ENCODE measurements around the gene CYB5R4.
"Not testable (repeated sequence)": the region's sequence is repeated elsewhere in the genome, so short reads cannot be mapped to it uniquely, and the experiment has no call there.

CYB5R4 gene

DNA sequence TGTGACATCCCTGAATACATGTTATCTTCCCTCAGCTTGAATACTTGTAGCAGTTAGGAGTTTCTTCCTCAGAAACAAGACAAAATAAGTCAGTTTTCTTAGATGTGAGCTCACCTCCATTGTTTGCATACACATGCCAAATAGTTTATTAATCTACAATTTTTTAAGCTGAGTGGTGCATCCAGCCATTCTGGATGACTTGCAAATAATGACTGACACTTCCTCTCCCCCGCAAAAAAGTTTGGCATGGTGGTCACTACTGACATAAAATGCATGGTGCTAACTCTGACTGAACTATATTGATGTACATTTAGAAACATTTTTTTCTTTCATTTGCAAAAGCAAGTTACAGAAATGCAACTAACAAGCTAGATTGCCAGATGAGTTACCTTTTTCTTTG is 55.5 kb downstream of the CYB5R4 start:
- DNase-seq = no peak

DNA sequence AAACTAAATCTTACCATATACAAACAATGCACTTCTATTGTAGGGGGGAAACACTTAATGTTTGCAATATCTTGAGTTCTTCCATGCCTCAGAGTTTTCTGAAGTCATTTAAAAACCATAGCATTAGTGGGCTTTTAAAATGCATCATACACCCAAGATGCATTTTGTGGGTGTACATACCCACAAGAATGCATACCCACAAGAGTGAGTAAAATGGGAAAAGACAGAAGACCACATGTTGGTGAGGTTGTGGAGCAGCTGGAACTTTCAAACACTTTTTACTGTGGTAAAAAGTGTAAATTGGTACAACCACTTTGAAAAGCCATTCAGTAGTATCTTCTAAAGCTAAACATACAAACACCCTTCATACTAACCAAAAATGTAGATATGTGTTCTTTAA is 57.5 kb downstream of the CYB5R4 start:
- DNase-seq = no peak

DNA sequence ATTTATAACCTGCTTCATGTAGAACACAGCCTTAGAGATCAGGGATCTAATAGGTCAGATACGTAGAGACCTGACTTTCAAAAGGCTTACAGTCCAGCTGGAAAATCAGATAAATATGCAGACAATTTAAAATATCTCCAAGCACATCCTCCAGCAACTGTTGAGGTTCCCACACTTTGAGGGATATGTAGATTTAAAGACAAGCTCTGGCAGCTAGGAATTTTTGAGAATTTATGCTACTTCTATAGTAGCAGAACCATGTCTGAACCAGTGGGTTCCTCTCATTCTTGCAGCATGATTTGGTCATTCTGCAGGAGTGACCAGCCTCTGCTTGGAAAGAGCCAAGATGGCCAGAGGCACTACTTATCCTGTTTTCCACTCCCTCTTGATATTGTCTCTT is 60.5 kb downstream of the CYB5R4 start:
- DNase-seq = no peak

DNA sequence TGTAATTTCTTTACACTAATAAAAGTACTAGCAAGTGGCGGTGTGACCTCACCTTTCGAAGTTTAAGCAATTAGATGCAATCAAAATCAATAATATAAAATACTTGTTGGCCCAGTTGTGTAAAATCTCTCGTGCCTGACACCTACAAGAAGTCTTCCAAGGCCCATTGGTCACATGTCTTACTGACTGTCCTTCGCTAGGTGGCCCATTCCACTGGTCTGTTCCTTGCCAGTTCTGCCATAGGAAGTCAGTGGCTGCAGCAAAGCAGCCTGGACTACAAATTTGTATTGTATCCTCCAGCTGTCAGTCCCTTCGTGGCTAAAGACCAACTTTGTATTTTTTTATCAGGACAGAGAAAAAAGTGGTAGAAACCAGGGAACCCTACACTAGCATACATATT is 61.8 kb downstream of the CYB5R4 start:
- no peak for DNase-seq

DNA sequence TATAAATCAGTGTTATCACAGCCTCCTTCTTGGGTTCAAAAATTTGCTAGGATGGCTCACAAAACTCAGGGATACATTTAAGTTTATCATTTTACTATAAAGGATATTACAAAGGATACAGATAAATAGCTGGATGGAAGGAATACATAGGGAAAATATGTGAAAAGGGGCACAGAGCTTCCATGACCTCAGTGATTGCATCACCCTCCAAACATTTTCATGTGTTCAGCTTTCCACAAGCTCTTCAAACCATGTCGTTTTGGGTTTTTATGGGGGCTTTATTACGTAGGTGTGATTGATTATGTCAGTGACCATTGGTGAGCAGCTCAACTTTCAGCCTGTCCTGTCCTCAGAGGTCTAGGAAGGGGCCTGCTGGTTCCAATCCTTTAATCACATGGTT is 68.0 kb downstream of the CYB5R4 start:
- no peak for DNase-seq

DNA sequence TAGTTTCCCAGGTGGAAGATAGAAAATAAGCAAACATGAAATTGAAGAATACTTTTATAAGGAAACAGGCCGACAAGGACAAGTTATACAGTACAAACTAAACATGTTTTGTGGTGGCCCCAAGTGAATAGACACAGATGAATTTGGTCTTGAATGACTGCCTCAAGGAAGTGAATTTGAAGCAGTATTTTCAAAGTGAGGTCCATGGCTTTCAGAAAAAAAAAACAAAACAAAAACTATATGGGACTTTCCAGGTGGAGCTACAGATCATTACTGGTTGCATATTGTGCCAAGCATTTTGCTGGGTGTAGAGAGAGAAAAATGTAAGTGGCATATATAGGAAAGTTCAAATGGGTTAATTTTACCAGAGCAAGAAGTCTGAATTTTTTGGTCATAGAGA is 68.8 kb downstream of the CYB5R4 start:
- no peak for DNase-seq

DNA sequence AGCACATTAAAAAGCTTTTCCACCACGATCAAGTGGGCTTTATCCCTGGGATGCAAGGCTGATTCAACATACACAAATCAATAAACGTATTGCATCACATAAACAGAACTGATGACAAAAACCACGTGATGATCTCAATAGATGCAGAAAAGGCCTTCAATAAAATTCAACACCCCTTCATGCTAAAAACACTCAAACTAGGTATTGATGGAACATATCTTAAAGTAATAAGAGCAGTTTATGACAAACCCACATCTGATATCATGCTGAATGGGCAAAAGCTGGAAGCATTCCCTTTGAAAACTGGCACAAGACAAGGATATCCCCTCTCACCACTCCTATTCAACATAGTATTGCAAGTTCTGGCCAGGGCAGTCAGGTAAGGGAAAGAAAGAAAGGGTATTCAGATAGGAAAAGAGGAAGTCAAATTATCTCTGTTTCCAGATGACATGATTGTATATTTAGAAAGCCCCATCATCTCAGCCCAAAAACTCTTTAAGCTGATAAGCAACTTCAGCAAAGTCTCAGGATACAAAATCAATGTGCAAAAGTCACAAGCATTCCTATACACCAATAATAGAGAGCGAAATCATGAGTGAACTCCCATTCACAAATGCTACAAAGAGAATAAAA is 86.8 kb downstream of the CYB5R4 start:
- DNase-seq = not testable (repeated sequence)

DNA sequence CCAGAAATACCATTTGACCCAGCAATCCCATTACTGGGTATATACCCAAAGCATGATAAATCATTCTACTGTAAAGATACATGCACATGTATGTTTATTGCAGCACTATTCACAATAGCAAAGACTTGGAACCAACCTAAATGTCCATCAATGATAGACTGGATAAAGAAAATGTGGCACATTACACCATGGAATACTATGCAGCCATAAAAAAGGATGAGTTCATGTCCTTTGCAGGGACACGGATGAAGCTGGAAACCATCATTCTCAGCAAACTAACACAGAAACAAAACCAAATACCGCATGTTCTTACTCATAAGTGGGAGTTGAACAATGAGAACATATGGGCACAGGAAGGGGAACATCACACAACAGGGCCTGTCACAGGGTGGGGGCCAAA is 88.5 kb downstream of the CYB5R4 start:
- DNase-seq = not testable (repeated sequence)

DNA sequence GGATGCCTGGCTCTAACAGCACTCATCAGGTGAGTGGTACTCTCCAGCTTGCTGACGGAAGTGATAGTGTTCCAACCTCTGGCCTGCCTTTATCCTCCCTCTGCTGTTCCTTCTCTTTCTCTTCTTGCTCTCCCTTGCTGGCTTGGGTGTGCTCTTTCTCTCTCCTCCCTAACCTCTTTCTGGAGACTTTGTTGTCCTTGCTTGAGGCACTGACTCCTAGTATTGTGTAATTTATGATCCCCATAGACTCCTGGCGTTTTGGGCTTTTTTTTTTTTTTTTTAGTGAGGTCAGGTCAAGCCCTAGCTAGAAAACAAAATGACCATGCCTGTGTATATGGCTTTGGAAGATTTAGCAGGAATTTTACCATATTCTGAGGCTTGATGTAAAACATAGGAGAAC is 89.4 kb downstream of the CYB5R4 start:
- DNase-seq = no peak

DNA sequence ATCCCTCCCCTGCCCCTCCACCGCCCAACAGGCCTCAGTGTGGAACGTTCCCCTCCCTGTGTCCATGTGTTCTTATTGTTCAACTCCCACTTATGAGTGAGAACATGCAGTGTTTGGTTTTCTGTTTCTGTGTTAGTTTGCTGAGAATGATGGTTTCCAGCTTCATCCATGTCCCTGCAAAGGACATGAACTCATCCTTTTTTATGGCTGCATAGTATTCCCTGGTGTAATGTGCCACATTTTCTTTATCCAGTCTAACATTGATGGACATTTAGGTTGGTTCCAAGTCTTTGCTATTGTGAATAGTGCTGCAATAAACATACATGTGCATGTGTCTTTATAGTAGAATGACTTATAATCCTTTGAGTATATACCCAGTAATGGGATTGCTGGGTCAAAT is 91.9 kb downstream of the CYB5R4 start:
- not testable (repeated sequence) for DNase-seq

DNA sequence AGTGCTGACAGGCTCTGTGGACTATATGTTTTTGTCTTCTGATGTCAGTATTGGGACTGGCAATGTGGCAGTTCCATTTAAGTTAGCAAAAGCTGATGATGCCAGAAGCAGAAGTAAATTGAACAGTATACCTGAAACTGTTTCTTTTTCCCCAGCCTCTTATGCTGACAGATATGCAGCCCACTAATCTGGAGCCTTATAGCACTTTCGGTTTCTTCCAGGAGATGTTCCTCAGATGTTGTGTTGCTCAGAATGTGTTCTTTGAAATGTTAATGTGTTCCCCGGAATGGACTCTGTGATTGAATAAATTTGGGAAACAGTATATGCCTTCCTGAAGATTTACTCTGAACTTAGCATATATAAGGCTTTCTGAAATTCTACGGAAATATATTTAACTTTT is 93.3 kb downstream of the CYB5R4 start:
- no peak for DNase-seq

DNA sequence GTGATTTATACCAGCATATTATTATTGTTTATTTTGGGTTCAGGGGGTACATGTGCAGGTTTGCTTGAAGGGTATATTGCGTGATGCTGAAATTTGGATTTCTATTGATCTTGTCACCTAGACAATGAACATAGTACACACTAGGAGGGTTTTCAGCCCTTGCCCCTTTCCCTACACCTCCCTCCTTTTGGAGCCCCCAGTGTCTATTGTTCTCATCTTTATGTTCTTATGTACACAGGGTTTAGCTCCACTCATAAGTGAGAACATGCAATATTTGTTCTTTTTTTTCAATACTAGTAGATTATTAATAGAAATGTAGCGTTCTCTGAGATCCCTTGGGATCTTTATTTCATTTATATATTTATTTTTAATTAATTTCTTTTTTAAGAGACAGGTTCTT is 94.9 kb downstream of the CYB5R4 start:
- DNase-seq = no peak

DNA sequence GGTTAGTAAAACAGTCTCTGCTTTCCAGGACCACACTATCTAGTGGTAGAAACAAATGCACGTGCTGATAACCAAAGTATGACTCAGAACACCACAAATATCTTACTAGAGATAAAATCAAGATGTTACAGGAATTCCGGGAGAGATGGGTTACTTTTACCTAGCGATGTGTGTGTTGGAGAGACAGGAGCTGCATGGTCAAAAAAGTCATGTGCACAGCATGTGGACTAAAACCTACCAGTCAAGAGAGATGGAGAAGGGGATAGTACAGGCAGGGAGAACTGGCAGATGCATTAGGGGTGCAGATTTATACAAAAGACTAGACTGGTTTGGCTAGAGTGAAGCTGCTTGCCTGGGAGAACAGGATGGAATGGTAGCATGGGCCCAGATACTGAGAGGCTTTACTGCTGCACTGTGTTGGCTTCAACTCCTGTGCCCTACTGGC is 98.8 kb downstream of the CYB5R4 start:
- DNase-seq = no peak

DNA sequence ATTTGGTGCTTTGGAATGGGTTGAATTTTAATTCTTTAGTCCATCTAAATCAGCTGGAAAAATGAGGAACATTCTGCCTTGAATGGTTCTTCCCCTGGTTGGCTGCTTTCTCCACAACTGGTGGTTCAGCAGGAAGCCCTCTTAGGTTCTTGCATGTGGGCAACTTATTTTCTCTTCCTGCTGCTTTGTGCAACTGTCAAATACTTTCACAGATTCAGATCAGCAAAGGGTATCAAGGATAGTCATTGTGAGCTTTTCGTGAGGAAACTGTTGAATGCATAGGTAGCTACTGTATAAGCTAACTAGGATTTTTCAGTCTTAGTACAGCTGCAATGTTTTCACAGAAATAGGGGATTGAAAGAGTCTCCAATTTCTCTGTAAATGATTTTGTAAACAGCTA is 101.2 kb downstream of the CYB5R4 start:
- no peak for DNase-seq

DNA sequence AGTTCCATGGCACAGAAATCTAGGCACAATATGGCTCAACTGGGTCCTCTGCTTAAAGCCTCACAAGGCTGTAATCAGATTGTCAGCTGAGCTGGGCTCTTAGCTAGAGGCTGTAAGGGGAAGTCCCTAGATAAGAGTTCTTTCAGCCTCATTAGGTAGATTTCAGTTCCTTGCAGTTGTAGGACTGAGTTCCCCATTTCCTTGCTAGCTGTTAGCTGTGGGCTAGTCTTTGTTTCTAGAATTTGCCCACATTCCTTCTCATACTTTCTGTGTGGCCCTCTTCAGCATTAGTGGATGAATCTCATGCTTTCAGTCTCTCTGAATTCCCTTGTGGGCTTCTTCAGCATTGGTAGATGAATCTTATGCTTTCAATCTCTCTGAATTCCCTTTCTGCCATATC is 103.1 kb downstream of the CYB5R4 start:
- no peak for DNase-seq

DNA sequence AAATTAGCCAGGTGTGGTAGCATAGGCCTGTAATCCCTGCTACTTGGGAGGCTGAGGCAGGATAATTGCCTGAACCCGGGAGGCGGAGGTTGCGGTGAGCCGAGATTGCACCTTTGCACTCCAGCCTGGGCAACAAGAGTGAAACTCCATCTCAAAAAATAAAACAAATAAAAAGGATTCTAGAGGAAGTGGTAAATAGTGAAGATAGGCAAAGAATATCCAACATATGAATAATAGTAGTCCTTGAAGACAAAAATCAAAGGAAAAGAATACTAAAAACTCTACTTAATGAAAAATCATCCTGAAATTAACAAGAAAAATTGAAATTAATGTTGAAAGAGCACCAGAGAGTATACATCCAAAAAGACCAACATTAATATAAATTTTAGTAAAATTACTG is 107.0 kb downstream of the CYB5R4 start:
- DNase-seq = no peak

DNA sequence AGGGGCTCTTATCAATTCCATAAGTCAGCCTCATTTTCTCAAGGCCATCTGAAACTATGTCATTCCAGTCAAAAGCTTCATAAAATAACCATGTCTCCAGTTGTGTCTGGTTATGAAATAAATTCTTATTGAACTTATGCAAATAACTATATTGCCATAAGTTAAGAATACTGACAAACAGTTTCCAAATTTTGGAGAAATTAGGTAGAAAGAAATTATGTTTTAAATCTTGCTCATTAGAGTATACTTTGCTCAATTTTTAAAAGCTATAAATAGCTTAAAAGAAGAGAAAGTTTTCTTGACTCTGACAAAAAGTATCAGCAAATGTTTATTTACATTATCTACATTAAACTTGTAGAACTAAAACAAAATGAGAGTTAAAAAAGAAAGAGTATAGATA is 111.1 kb downstream of the CYB5R4 start:
- DNase-seq = no peak

DNA sequence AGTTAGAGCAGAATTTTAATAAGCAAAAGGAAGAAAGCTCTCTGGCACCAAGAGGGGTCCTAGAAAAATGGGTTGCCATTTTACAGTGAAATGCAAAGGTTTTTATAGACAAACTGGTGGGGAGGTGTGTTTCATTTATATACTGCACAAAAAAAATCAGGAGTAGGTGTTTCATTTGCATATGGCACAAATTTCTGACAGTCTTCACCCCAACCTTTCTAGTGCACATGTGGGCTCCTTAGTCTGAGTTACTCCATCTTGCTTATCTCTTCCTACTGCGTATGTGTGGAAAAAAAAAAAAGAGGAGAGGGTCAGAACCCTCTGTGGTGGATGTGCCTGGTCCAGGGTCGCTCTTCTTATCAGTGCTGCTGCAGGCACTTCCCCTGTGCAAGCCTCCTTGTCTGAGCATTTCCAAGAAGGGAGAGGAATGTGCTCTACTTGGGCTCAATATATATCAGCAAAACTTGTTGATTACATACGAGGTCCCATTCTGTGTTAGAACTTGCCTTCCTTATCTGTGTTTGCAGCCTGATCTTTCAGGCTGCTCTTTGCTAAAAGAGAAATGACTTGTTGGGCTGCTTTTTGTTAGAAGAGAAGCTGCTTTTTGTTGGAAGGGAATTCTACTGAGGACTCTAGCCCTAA is 115.0 kb downstream of the CYB5R4 start:
- no peak for DNase-seq

DNA sequence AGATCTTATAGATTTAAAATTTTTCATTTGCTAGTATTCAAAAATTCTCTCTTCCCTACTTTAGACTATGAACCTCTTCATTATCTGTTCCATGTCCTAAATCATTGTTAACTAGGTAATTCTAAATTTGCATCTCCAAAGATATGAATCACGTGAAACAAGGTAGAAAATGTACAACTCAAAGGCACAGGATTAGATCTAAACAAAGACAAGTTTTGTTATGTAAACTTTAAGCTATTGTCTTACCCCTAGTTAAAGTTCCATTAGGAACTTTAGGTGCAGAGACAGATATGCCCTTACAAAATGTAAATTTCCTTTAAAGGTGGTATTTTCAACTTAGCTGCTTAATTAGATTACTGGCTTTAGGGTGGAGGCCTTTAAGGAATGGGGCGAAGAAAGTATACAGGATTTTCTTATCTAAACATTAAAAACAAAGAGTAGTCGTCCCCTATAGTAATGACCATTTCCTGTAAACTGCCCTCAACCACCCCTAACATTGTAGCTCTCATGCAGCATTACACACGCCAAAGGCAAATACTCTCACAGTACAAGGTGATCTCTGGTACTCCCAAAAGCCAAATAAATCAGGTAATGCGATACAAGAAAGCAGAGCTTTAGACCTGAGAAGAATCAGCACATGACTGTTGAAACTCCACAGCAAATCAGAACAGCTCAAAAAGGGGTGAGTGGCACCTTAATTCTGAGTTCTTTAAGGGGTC is 116.7 kb downstream of the CYB5R4 start:
- DNase-seq = no peak

DNA sequence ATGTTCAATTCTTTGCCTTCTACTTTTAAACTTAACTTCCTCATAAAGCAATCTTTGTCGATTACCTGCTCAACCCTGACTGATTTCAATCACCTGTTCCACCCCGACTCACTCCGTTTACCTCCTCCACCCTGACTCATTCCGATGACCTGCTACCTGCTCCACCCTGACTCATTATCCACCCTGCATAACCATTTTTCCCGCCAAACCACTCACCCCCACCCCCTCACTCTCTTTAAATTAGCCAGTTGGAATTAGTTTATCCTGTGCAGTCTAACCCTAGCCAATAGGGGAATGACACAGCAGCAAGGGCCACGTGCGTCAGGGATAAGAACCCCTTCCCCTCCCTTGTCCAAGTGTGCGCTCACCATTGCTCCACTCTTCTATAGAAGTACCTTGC is 117.4 kb downstream of the CYB5R4 start:
- DNase-seq = no peak

DNA sequence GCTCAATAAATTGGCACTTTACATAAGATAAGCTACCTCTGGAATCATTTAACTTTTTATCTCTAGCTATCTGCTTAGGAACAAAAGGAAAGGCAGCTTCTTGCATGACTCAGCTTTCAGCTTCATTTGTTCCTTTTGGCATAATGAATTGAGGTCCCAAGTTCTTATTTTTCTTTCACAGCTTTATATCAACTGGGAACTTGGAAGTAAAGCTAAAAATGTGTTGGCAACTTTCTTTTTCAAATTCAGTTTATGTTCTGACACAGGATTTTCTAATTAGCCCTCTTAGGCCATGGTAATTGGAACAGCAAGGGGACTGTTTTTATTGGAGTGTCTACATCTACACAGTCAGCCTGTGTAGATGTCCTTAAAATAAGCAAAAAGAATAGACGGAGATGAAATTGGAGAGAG is 118.8 kb downstream of the CYB5R4 start:
- no peak for DNase-seq

DNA sequence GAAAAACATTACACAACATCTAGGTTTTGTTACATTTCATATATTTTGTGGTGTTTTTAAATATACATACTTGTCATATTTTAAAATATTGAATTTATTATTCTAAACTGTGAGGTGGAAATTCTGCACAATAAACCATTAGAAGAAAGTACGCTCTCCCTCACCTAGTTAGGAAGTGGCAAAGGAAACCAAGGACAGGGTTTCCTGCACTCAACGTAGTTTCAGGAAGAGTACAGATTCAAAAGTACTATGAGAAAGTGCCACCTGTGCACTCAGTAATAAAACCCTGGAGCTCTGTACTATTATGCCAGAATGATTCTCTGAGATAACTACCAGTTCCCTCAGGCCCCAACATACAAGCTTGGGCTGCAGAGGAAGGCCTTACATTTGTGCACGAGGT is 119.5 kb downstream of the CYB5R4 start:
- DNase-seq = no peak

DNA sequence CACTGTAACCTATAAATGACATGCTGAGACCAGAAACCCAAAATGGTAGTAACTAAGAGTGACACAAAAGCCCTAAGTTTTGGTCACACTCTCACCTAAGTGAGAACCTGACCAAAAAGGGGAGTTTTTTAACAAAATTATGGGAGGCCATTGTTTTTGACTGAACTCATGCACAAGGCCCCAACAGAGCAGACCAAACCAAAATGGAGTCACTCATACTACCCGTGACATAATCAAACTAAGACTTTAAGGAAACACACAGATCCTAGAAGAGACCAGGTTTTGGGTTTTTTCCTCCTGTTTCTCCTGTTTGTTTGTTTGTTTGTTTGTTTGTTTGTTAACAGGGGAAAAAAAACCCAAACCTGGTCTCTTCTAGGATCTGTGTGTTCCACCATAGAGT is 124.9 kb downstream of the CYB5R4 start:
- DNase-seq = no peak

DNA sequence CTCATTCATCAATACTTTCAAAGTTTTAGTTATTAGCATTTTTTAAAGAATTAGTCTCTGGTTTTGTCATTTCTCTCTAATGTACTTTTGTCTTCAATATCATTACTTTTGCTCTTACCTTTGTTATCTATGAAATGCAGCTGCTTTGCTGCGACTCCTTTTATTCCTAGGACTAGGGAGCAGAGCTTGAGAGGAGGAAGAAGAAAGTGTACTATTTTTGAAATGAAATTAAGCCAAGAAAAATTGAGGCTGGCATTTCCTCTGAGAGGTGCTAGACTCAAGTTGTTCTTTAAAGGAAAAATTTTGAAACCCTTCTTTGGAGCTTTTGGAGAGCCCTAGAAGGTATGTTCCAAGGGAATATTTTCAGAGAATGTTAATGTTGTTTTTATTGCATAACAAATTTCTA is 125.8 kb downstream of the CYB5R4 start:
- no peak for DNase-seq
